Uterus (tissue), 4 donors: ENCODE results near the gene CCDC112. TPM values are rescaled to one million over a fixed set of nuclear protein-coding genes. Genes with fewer than 3 reads are reported as not detected.

Source experiments
- DNase-seq, 2 donors: peaks; one replicate each; pipeline ENCODE4 v3.0.0-alpha.2; 2019 to 2020
- H3K27ac ChIP-seq, 2 donors: fragments of 200-600 bp; sonication (generic); 1 replicate in 1 of 2; 2 replicates in 1 of 2; pipeline ENCODE4 v1.5.1; 2016 to 2018
- H3K27me3 ChIP-seq, 2 donors: fragments of 200-600 bp; sonication (generic); one replicate each; pipeline ENCODE4 v1.5.1; 2018 to 2019; ENCODE audit warnings: control low read depth in 1 of 2
- H3K36me3 ChIP-seq, 2 donors: fragments of 200-600 bp; sonication (generic); one replicate each; pipeline ENCODE4 v1.5.1; 2019; ENCODE audit warnings: control low read depth in 1 of 2
- H3K4me1 ChIP-seq, 2 donors: fragments of 200-600 bp; sonication (generic); one replicate each; pipeline ENCODE4 v1.5.1; 2018 to 2019; ENCODE audit warnings: control low read depth in 1 of 2
- H3K4me3 ChIP-seq, 2 donors: fragments of 200-600 bp; sonication (generic); 1 replicate in 1 of 2; 2 replicates in 1 of 2; pipeline ENCODE4 v1.5.1; 2018 to 2019; ENCODE audit warnings: mild to moderate bottlenecking in 1 of 2
- H3K9me3 ChIP-seq, 2 donors: fragments of 200-600 bp; sonication (generic); one replicate each; pipeline ENCODE4 v1.5.1; 2019; ENCODE audit warnings: control low read depth in 1 of 2
- POLR2A ChIP-seq, 2 donors: fragments of 450-650 bp; IDR thresholded peaks; one replicate each; pipeline ENCODE4 v1.6.1; 2016; ENCODE audit warnings: antibody characterized with exemption in 2 of 2, mild to moderate bottlenecking in 1 of 2, moderate library complexity in 1 of 2
- intact Hi-C: fragments of 100-400 bp; cut with DNase I; formaldehyde crosslinking; loops from one replicate; pipeline ENCODE4 v1.15.1; 2023; ENCODE audit warnings: low total_unique reads
- total RNA-seq, 4 donors: library from RNA; depleted of rRNA in 3 of 4; stranded (reverse); fragments of >200 nt in 3 of 4; gene quantifications; one replicate each; pipeline versions ENCODE4 v1.1.0 to v1.2.4, GENCODE V29; 2014 to 2023
- TF ChIP-seq, protein P1 (sequence below), 4 experiments: fragments of 200-600 bp in 2 of 4; fragments of 450-650 bp in 2 of 4; sonication (generic) in 2 of 4; IDR thresholded peaks; one replicate each; pipeline ENCODE4 v1.5.1; 2016 to 2019; ENCODE audit warnings: antibody characterized with exemption in 4 of 4, mild to moderate bottlenecking in 2 of 4, moderate library complexity in 1 of 4
- donor health status: DM: yes; HTN: yes; CAD: no.

CCDC112 gene
- total RNA-seq, 4 donors from 2014 or later, result 5.3 to 28.5 (median 16.3) TPM

DNA sequence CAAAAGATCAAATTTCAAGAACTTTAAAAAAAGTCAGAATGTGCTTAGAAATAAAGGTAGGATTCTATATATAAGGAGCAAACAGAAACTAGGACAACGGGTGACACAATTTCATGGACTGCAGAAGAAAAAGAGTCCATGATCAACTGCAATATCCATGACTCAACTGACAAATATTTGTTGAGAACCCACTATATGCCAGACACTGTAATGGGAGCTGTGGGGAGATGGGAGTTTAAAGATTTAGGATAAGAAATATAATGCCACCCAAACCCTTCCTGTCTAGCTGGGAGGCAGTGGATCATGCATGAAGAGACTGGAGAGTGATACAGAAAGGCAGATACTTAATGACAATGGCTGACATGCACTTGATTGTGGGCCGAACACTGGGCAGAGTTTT, 27.6 kb upstream of the CCDC112 start:
- no peak overlapping the region for H3K27ac ChIP-seq
- H3K9me3 ChIP-seq, result no peaks in the 10 kb centered on the region
- no peak for DNase-seq
- H3K36me3 ChIP-seq, result no peaks in the 10 kb centered on the region
- H3K27me3 ChIP-seq, result no peaks in the 10 kb centered on the region
- no peak for TF ChIP-seq POLR2A (IDR thresholded peaks at IDR 0.05)
- TF ChIP-seq, protein P1, sequence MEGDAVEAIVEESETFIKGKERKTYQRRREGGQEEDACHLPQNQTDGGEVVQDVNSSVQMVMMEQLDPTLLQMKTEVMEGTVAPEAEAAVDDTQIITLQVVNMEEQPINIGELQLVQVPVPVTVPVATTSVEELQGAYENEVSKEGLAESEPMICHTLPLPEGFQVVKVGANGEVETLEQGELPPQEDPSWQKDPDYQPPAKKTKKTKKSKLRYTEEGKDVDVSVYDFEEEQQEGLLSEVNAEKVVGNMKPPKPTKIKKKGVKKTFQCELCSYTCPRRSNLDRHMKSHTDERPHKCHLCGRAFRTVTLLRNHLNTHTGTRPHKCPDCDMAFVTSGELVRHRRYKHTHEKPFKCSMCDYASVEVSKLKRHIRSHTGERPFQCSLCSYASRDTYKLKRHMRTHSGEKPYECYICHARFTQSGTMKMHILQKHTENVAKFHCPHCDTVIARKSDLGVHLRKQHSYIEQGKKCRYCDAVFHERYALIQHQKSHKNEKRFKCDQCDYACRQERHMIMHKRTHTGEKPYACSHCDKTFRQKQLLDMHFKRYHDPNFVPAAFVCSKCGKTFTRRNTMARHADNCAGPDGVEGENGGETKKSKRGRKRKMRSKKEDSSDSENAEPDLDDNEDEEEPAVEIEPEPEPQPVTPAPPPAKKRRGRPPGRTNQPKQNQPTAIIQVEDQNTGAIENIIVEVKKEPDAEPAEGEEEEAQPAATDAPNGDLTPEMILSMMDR (IDR thresholded peaks at IDR 0.05), result no peak
- H3K4me3 ChIP-seq, result no peak overlapping the region
- H3K4me1 ChIP-seq, result no peaks in the 10 kb centered on the region
- intact Hi-C loops, result no loop called here

GRCh38 chr5:115322729-115323128, 26.3 kb upstream of the CCDC112 start:
- intact Hi-C loops, result no loop called here
- no peak for TF ChIP-seq POLR2A (IDR thresholded peaks at IDR 0.05)
- TF ChIP-seq, protein P1 (IDR thresholded peaks at IDR 0.05), result no peak

DNA sequence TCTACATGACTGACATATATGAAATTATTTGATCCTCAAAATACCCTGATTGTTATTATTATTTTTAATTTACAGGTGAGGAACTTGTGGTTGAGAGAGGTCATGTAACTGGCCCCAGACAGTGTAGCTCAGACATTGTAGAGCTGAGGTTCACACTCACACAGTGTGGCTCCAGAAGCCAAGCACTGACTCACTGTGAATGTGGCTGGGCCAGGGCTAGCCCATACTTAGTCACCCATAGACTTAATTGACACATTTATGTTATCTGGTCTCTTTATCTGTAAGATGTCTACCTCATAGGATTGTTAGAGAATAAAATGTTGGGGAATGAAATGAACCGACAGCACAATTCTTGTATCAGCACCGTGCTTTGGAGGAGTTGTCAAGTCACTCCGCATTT, 24.9 kb upstream of the CCDC112 start:
- intact Hi-C loops, result no loop called here
- Histone ChIP-seq H3K4me1 (no peaks in the 10 kb centered on the region), H3K4me3 (no peak overlapping the region), H3K27me3 (no peaks in the 10 kb centered on the region), H3K36me3 (no peaks in the 10 kb centered on the region), H3K9me3 (no peaks in the 10 kb centered on the region), H3K27ac (no peak overlapping the region)
- no peak for DNase-seq
- no peak for TF ChIP-seq POLR2A (IDR thresholded peaks at IDR 0.05)
- TF ChIP-seq, protein P1 (IDR thresholded peaks at IDR 0.05), result no peak

More at GRCh38 chr5:115322729-115323128, 26.3 kb upstream of the CCDC112 start:
- Histone ChIP-seq H3K9me3 (no peaks in the 10 kb centered on the region), H3K4me3 (no peak overlapping the region), H3K36me3 (no peaks in the 10 kb centered on the region), H3K4me1 (no peaks in the 10 kb centered on the region), H3K27me3 (no peaks in the 10 kb centered on the region), H3K27ac (no peak overlapping the region)
- DNase-seq, result no peak

DNA sequence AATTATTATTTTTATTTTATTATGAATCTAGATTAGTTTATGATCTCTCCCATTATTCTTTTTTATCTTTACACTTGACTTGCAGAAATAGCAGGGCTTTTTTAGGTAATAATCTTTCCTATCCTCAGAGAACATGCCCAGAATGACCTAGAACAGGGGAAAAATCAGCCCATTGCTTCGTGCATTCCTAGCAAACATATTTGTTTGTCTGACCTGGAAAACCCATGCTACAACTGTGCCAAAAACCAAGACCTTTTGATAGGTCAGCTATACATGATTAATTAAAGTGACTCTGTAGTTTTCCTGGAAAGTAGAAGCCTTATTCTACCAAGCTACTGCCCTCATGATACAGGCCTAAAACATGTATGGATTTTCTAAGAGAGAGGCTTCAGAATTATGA, 24.1 kb upstream of the CCDC112 start:
- TF ChIP-seq, protein P1 (IDR thresholded peaks at IDR 0.05), result no peak
- no peak for TF ChIP-seq POLR2A (IDR thresholded peaks at IDR 0.05)
- H3K27me3 ChIP-seq, result no peaks in the 10 kb centered on the region

DNA sequence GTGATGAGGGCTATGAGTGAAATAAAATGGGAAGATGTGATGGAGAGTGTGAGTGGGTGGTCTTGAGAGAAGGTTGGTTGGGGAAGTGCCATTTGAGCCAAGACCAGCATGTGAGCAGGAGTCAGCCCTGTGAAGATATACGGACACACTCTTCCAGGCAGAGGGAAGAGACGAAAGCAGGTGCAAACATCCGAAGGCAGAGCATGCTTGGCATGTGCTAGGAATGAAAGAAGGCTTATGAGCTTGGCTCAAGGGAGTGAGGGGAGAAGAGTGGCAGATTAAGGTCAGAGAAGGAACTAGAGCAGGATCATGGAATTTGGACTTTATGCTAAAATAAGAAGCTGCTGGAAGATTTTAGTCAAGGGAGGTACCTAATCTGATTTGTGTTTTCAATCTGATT, 23.6 kb upstream of the CCDC112 start:
- TF ChIP-seq, protein P1 (IDR thresholded peaks at IDR 0.05), result no peak
- no peak for TF ChIP-seq POLR2A (IDR thresholded peaks at IDR 0.05)
- Histone ChIP-seq H3K4me3 (no peak overlapping the region), H3K27ac (no peak overlapping the region), H3K36me3 (no peaks in the 10 kb centered on the region), H3K9me3 (no peaks in the 10 kb centered on the region), H3K27me3 (no peaks in the 10 kb centered on the region), H3K4me1 (no peaks in the 10 kb centered on the region)
- no peak for DNase-seq
- intact Hi-C loops, result no loop called here

More for the DNA sequence above, 24.1 kb upstream of the CCDC112 start:
- Histone ChIP-seq H3K36me3 (no peaks in the 10 kb centered on the region), H3K9me3 (no peaks in the 10 kb centered on the region), H3K4me3 (no peak overlapping the region), H3K27ac (no peak overlapping the region), H3K4me1 (no peaks in the 10 kb centered on the region)
- intact Hi-C loops, result no loop called here
- no peak for DNase-seq
